ENCODE measurements around the gene MRPS15. TPM values are rescaled to one million over a fixed set of nuclear protein-coding genes. Genes with fewer than 3 reads are reported as not detected.
"Not testable (repeated sequence)": the region's sequence is repeated elsewhere in the genome, so short reads cannot be mapped to it uniquely, and the experiment has no call there.

The MRPS15 gene
- 107 TPM for polyA plus RNA-seq (2012; ENCODE audit: missing spikeins)

GRCh38 chr1:36463803-36464604 is at the start of gene MRPS15:
TSS of gene MRPS15 (minus strand) at chr1:36464384. CDS start at chr1:36464275, 109 bp downstream.
- peak; percentile 90 for DNase-seq (ENCODE audit: insufficient read length)
- peak; percentile 75; the same call in 1 of the 2 replicates for TF ChIP-seq TAF1 (IDR thresholded peaks at IDR 0.05; ENCODE audit: borderline replicate concordance, low read depth, low read length)
- peak; percentile 93 for TF ChIP-seq POLR2AphosphoS5 (IDR thresholded peaks at IDR 0.05; ENCODE audit: low read depth, low read length)
- TF ChIP-seq POLR2A (IDR thresholded peaks at IDR 0.05; ENCODE audit: low read depth, low read length) = peak; percentile 93
- peak; percentile 98 for FAIRE-seq

- FAIRE-seq (no peak), DNase-seq (ENCODE audit: insufficient read length) (no peak)
Measured at GRCh38 chr1:36512842-36513241, 48.7 kb upstream of the MRPS15 start.

GRCh38 chr1:36511804-36512798 is 47.9 kb upstream of the MRPS15 start:
- DNase-seq (ENCODE audit: insufficient read length) (no peak), FAIRE-seq (no peak)
- TF ChIP-seq POLR2AphosphoS5 (IDR thresholded peaks at IDR 0.05; ENCODE audit: low read depth, low read length) (no peak), TAF1 (IDR thresholded peaks at IDR 0.05; ENCODE audit: borderline replicate concordance, low read depth, low read length) (no peak), POLR2A (IDR thresholded peaks at IDR 0.05; ENCODE audit: low read depth, low read length) (no peak)

More at GRCh38 chr1:36512842-36513241, 48.7 kb upstream of the MRPS15 start:
- TF ChIP-seq POLR2AphosphoS5 (IDR thresholded peaks at IDR 0.05; ENCODE audit: low read depth, low read length) = no peak
- no peak for TF ChIP-seq POLR2A (IDR thresholded peaks at IDR 0.05; ENCODE audit: low read depth, low read length)
- TF ChIP-seq TAF1 (IDR thresholded peaks at IDR 0.05; ENCODE audit: borderline replicate concordance, low read depth, low read length) = no peak

- DNase-seq (ENCODE audit: insufficient read length); FAIRE-seq: not testable (repeated sequence)
Measured at GRCh38 chr1:36511220-36511619, 47.0 kb upstream of the MRPS15 start.

- no peak for DNase-seq (ENCODE audit: insufficient read length)
- no peak for TF ChIP-seq POLR2A (IDR thresholded peaks at IDR 0.05; ENCODE audit: low read depth, low read length)
- no peak for TF ChIP-seq TAF1 (IDR thresholded peaks at IDR 0.05; ENCODE audit: borderline replicate concordance, low read depth, low read length)
- no peak for TF ChIP-seq POLR2AphosphoS5 (IDR thresholded peaks at IDR 0.05; ENCODE audit: low read depth, low read length)
- FAIRE-seq = no peak
Measured at GRCh38 chr1:36510418-36510817, 46.2 kb upstream of the MRPS15 start.

GRCh38 chr1:36508257-36508656 is 44.1 kb upstream of the MRPS15 start:
- TF ChIP-seq POLR2AphosphoS5 (IDR thresholded peaks at IDR 0.05; ENCODE audit: low read depth, low read length) = no peak
- no peak for TF ChIP-seq TAF1 (IDR thresholded peaks at IDR 0.05; ENCODE audit: borderline replicate concordance, low read depth, low read length)
- no peak for TF ChIP-seq POLR2A (IDR thresholded peaks at IDR 0.05; ENCODE audit: low read depth, low read length)
- FAIRE-seq (no peak), DNase-seq (ENCODE audit: insufficient read length) (no peak)

GRCh38 chr1:36506276-36506920 is 42.2 kb upstream of the MRPS15 start:
- TF ChIP-seq TAF1 (IDR thresholded peaks at IDR 0.05; ENCODE audit: borderline replicate concordance, low read depth, low read length) (no peak), POLR2A (IDR thresholded peaks at IDR 0.05; ENCODE audit: low read depth, low read length) (no peak), POLR2AphosphoS5 (IDR thresholded peaks at IDR 0.05; ENCODE audit: low read depth, low read length) (no peak)
- no peak for DNase-seq (ENCODE audit: insufficient read length)
- no peak for FAIRE-seq

- no peak for TF ChIP-seq TAF1 (IDR thresholded peaks at IDR 0.05; ENCODE audit: borderline replicate concordance, low read depth, low read length)
- TF ChIP-seq POLR2A (IDR thresholded peaks at IDR 0.05; ENCODE audit: low read depth, low read length) = no peak
- no peak for TF ChIP-seq POLR2AphosphoS5 (IDR thresholded peaks at IDR 0.05; ENCODE audit: low read depth, low read length)
- FAIRE-seq (no peak), DNase-seq (ENCODE audit: insufficient read length) (no peak)
Measured at GRCh38 chr1:36503733-36504132, 39.5 kb upstream of the MRPS15 start.

- TF ChIP-seq POLR2AphosphoS5 (IDR thresholded peaks at IDR 0.05; ENCODE audit: low read depth, low read length) (no peak), TAF1 (IDR thresholded peaks at IDR 0.05; ENCODE audit: borderline replicate concordance, low read depth, low read length) (no peak), POLR2A (IDR thresholded peaks at IDR 0.05; ENCODE audit: low read depth, low read length) (no peak)
- FAIRE-seq = no peak
- DNase-seq (ENCODE audit: insufficient read length) = no peak
Measured at GRCh38 chr1:36503159-36503558, 39.0 kb upstream of the MRPS15 start.

GRCh38 chr1:36502616-36503015 is 38.4 kb upstream of the MRPS15 start:
- no peak for FAIRE-seq
- TF ChIP-seq TAF1 (IDR thresholded peaks at IDR 0.05; ENCODE audit: borderline replicate concordance, low read depth, low read length) (no peak), POLR2A (IDR thresholded peaks at IDR 0.05; ENCODE audit: low read depth, low read length) (no peak), POLR2AphosphoS5 (IDR thresholded peaks at IDR 0.05; ENCODE audit: low read depth, low read length) (no peak)
- no peak for DNase-seq (ENCODE audit: insufficient read length)

- DNase-seq (ENCODE audit: insufficient read length); FAIRE-seq: not testable (repeated sequence)
Measured at GRCh38 chr1:36501911-36502310, 37.7 kb upstream of the MRPS15 start.
